ENCODE results near the gene LEAP2.

DNA sequence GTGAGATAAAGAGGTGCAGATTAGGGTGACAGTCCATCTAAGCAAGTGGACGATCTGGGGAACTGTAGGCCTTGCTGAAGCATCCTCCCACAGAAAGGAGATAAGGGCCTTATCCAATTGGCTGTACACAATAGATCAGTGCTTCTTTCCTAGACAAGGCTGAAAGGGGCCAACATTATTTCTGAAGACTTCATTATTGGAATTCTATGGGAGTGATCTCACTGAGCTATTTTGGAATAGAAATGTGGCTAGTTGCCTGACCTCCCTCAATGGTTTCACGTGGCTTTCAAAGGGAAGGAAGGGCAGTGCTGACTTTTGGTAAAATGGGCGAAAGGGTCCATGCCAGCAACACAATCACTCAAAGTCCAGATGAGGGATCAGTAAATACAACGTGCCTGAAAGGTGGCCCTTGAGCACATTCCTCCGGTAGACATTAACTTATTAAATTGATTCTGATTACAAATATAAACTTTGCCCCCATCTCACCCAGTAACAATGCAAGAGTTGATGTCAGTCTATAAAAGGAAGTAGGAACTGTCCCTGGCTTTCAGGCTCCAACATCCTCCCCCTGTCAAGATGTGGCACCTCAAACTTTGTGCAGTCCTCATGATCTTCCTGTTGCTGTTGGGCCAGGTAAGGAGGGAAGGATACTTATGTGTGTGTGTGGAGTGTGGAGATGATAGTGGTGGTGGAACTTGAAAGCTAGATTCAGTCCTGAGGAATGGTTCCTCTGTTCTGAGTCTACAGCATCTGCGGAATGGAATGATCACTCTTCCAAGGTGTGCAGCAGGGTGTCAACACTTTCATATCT, at the start of gene LEAP2:
- no peak for TF ChIP-seq POLR2A (IDR thresholded peaks at IDR 0.05)
- TF ChIP-seq, protein P1, sequence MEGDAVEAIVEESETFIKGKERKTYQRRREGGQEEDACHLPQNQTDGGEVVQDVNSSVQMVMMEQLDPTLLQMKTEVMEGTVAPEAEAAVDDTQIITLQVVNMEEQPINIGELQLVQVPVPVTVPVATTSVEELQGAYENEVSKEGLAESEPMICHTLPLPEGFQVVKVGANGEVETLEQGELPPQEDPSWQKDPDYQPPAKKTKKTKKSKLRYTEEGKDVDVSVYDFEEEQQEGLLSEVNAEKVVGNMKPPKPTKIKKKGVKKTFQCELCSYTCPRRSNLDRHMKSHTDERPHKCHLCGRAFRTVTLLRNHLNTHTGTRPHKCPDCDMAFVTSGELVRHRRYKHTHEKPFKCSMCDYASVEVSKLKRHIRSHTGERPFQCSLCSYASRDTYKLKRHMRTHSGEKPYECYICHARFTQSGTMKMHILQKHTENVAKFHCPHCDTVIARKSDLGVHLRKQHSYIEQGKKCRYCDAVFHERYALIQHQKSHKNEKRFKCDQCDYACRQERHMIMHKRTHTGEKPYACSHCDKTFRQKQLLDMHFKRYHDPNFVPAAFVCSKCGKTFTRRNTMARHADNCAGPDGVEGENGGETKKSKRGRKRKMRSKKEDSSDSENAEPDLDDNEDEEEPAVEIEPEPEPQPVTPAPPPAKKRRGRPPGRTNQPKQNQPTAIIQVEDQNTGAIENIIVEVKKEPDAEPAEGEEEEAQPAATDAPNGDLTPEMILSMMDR (IDR thresholded peaks at IDR 0.05) = no peak
